HepG2 (cell line): ENCODE results near the gene CBX2. TPM values are rescaled to one million over a fixed set of nuclear protein-coding genes. Genes with fewer than 3 reads are reported as not detected.

ENCODE experiments used
- CCDC6 ChIP-seq: sonication (generic); formaldehyde crosslinking; IDR thresholded peaks from 2 replicates; pipeline ENCODE4 v1.8.1; 2022; ENCODE audit warnings: mild to moderate bottlenecking, missing genetic modification reagents, moderate library complexity
- ETV6 ChIP-seq: sonication (generic); formaldehyde crosslinking; conservative IDR thresholded peaks from 2 replicates; pipeline ENCODE4 v1.4.0; 2020; ENCODE audit warnings: missing genetic modification reagents
- HCFC1 ChIP-seq: fragments of 150-350 bp; IDR thresholded peaks from 2 replicates; pipeline ENCODE4 v1.6.1; 2014; ENCODE audit warnings: low read depth, low read length
- HMG20B ChIP-seq: conservative IDR thresholded peaks from 2 replicates; pipeline ENCODE4 v1.6.1; 2016; ENCODE audit warnings: missing genetic modification reagents, missing compliant biosample characterization
- NFIC ChIP-seq: IDR thresholded peaks from 2 replicates; pipeline ENCODE4 v1.6.1; 2012; ENCODE audit warnings: mild to moderate bottlenecking, low read length, inconsistent platforms
- NR2C2 ChIP-seq: sonication (generic); formaldehyde crosslinking; IDR thresholded peaks from 2 replicates; pipeline ENCODE4 v1.4.0; 2020; ENCODE audit warnings: missing genetic modification reagents, mild to moderate bottlenecking, moderate library complexity, borderline replicate concordance
- SRY ChIP-seq: sonication (generic); formaldehyde crosslinking; IDR thresholded peaks from 2 replicates; pipeline ENCODE4 v1.8.0; 2022; ENCODE audit warnings: mild to moderate bottlenecking, missing genetic modification reagents
- ZNF263 ChIP-seq: sonication (generic); formaldehyde crosslinking; IDR thresholded peaks from 2 replicates; pipeline ENCODE4 v1.4.0; 2020; ENCODE audit warnings: missing genetic modification reagents
- ZNF432 ChIP-seq: sonication (generic); formaldehyde crosslinking; IDR thresholded peaks from 2 replicates; pipeline ENCODE4 v1.5.0; 2020; ENCODE audit warnings: missing genetic modification reagents, mild to moderate bottlenecking, borderline replicate concordance
- ZNF747 ChIP-seq: sonication (generic); formaldehyde crosslinking; IDR thresholded peaks from 2 replicates; pipeline ENCODE4 v1.8.1; 2023; ENCODE audit warnings: missing genetic modification reagents, mild to moderate bottlenecking, borderline replicate concordance
- polyA plus RNA-seq, 8 experiments: library from polyadenylated mRNA; depleted of rRNA in 3 of 8; stranded (reverse) in 7 of 8; unstranded in 1 of 8; fragments of >200 nt; fragmentation: Illumina TruSeq in 4 of 8; extraction: Trizol in 4 of 8; gene quantifications; 2 replicates each; pipeline versions ENCODE4 v1.2.1 to v1.2.3, GENCODE V29; 2011 to 2016; ENCODE audit warnings: low read depth in 4 of 8, missing spikeins in 1 of 8, mixed read lengths in 1 of 8; ENCODE audit not compliant: insufficient read depth in 1 of 8
- total RNA-seq, 5 experiments: library from RNA; depleted of rRNA; stranded (reverse); fragments of >200 nt; fragmentation: Illumina TruSeq; extraction: Trizol; gene quantifications; 2 replicates each; pipeline ENCODE4 v1.2.3, GENCODE V29; 2016; ENCODE audit warnings: low read depth in 1 of 5
- TF ChIP-seq, protein P1 (sequence below): IDR thresholded peaks from 2 replicates; pipeline ENCODE4 v1.6.1; 2016; ENCODE audit warnings: low read depth, missing genetic modification reagents, missing compliant biosample characterization
- TF ChIP-seq, protein P2 (sequence below): sonication (generic); formaldehyde crosslinking; IDR thresholded peaks from 2 replicates; pipeline ENCODE4 v1.4.0; 2020; ENCODE audit warnings: missing genetic modification reagents
- TF ChIP-seq, protein P3 (sequence below): sonication (generic); formaldehyde crosslinking; IDR thresholded peaks from 2 replicates; pipeline ENCODE4 v1.4.0; 2020; ENCODE audit warnings: missing genetic modification reagents
- TF ChIP-seq, protein P4 (sequence below): sonication (generic); formaldehyde crosslinking; IDR thresholded peaks from 2 replicates; pipeline ENCODE4 v1.9.0; 2022; ENCODE audit warnings: missing genetic modification reagents, mild to moderate bottlenecking, borderline replicate concordance
- TF ChIP-seq, protein P5 (sequence below): sonication (generic); formaldehyde crosslinking; IDR thresholded peaks from 2 replicates; pipeline ENCODE4 v1.5.0; 2020; ENCODE audit warnings: missing genetic modification reagents
- TF ChIP-seq, protein P6 (sequence below): sonication (generic); formaldehyde crosslinking; IDR thresholded peaks from 2 replicates; pipeline ENCODE4 v1.9.0; 2021; ENCODE audit warnings: missing genetic modification reagents, mild to moderate bottlenecking, borderline replicate concordance

Gene CBX2
- total and polyA plus RNA-seq, 2 of the 13 experiments (the other 11 are each of a cell fraction or from before 2014, with no cell fraction given) = 14.5 to 31.1 TPM

DNA sequence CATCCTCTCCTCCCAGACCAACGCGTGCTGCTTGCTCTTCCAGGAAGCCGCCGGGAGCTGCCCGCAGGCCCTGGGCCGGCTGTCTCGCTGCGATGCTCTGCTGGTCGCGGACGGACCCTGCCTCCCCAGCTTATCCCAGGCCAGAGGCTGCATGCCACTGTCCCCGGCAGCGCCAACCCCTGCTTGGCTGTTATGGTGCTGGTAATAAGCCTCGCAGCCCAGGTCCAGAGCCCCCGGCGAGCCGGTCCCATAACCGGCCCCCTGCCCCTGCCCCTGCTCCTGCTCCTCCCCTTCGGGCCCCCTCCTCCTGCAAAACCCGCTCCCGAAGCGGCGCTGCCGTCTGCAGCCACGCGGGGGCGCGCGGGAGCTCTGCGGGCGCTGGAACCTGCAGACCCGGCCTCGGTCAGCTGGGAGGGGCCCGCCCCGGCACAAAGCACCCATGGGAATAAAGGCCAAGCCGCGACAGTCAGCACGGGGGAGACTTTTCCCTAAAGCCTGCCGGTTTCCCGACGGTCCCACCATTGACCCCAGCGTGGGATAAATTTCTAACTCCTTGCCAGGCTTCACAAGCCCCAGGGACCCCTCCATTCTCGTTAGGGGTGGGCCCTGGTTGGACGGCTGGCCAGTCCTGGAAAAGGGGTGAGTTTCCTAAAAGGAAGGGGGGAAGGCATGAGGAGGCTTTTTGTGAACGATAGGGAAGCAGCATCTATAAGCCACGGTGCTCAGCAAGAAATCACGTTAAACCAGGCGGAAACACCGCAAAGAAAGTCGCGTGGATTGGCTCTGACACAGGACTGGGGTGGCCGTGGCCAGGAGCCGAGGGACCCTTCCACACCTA lies 36.0 kb upstream of the CBX2 start (continued):
- TF ChIP-seq, protein P1, sequence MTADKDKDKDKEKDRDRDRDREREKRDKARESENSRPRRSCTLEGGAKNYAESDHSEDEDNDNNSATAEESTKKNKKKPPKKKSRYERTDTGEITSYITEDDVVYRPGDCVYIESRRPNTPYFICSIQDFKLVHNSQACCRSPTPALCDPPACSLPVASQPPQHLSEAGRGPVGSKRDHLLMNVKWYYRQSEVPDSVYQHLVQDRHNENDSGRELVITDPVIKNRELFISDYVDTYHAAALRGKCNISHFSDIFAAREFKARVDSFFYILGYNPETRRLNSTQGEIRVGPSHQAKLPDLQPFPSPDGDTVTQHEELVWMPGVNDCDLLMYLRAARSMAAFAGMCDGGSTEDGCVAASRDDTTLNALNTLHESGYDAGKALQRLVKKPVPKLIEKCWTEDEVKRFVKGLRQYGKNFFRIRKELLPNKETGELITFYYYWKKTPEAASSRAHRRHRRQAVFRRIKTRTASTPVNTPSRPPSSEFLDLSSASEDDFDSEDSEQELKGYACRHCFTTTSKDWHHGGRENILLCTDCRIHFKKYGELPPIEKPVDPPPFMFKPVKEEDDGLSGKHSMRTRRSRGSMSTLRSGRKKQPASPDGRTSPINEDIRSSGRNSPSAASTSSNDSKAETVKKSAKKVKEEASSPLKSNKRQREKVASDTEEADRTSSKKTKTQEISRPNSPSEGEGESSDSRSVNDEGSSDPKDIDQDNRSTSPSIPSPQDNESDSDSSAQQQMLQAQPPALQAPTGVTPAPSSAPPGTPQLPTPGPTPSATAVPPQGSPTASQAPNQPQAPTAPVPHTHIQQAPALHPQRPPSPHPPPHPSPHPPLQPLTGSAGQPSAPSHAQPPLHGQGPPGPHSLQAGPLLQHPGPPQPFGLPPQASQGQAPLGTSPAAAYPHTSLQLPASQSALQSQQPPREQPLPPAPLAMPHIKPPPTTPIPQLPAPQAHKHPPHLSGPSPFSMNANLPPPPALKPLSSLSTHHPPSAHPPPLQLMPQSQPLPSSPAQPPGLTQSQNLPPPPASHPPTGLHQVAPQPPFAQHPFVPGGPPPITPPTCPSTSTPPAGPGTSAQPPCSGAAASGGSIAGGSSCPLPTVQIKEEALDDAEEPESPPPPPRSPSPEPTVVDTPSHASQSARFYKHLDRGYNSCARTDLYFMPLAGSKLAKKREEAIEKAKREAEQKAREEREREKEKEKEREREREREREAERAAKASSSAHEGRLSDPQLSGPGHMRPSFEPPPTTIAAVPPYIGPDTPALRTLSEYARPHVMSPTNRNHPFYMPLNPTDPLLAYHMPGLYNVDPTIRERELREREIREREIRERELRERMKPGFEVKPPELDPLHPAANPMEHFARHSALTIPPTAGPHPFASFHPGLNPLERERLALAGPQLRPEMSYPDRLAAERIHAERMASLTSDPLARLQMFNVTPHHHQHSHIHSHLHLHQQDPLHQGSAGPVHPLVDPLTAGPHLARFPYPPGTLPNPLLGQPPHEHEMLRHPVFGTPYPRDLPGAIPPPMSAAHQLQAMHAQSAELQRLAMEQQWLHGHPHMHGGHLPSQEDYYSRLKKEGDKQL = 0 out of 2 replicates have a peak, but pooled peaks have one; percentile 23
- TF ChIP-seq ZNF263 (CRISPR knock-in tag) = peak; percentile 94
- 0 out of 2 replicates have a peak, but pooled peaks have one; percentile 81 for TF ChIP-seq ZNF747
- TF ChIP-seq CCDC6 = no peak
- no peak for TF ChIP-seq HMG20B
- TF ChIP-seq, protein P2, sequence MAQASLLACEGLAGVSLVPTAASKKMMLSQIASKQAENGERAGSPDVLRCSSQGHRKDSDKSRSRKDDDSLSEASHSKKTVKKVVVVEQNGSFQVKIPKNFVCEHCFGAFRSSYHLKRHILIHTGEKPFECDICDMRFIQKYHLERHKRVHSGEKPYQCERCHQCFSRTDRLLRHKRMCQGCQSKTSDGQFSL = peak; percentile 87
- no peak for TF ChIP-seq ETV6 (CRISPR knock-in tag)
- 0 out of 2 replicates have a peak, but pooled peaks have one; percentile 9 for TF ChIP-seq SRY (CRISPR knock-in tag)
- TF ChIP-seq, protein P3, sequence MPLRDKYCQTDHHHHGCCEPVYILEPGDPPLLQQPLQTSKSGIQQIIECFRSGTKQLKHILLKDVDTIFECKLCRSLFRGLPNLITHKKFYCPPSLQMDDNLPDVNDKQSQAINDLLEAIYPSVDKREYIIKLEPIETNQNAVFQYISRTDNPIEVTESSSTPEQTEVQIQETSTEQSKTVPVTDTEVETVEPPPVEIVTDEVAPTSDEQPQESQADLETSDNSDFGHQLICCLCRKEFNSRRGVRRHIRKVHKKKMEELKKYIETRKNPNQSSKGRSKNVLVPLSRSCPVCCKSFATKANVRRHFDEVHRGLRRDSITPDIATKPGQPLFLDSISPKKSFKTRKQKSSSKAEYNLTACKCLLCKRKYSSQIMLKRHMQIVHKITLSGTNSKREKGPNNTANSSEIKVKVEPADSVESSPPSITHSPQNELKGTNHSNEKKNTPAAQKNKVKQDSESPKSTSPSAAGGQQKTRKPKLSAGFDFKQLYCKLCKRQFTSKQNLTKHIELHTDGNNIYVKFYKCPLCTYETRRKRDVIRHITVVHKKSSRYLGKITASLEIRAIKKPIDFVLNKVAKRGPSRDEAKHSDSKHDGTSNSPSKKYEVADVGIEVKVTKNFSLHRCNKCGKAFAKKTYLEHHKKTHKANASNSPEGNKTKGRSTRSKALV (CRISPR knock-in tag) = peak; percentile 95
- TF ChIP-seq, protein P4, sequence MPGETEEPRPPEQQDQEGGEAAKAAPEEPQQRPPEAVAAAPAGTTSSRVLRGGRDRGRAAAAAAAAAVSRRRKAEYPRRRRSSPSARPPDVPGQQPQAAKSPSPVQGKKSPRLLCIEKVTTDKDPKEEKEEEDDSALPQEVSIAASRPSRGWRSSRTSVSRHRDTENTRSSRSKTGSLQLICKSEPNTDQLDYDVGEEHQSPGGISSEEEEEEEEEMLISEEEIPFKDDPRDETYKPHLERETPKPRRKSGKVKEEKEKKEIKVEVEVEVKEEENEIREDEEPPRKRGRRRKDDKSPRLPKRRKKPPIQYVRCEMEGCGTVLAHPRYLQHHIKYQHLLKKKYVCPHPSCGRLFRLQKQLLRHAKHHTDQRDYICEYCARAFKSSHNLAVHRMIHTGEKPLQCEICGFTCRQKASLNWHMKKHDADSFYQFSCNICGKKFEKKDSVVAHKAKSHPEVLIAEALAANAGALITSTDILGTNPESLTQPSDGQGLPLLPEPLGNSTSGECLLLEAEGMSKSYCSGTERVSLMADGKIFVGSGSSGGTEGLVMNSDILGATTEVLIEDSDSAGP (CRISPR knock-in tag) = peak; percentile 82
- TF ChIP-seq HCFC1 = no peak
- TF ChIP-seq, protein P5, sequence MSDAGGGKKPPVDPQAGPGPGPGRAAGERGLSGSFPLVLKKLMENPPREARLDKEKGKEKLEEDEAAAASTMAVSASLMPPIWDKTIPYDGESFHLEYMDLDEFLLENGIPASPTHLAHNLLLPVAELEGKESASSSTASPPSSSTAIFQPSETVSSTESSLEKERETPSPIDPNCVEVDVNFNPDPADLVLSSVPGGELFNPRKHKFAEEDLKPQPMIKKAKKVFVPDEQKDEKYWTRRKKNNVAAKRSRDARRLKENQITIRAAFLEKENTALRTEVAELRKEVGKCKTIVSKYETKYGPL (CRISPR knock-in tag) = no peak
- no peak for TF ChIP-seq ZNF432 (CRISPR knock-in tag)
- no peak for TF ChIP-seq NFIC
- TF ChIP-seq NR2C2 (CRISPR knock-in tag) = peak; percentile 23; the same call in 1 of the 2 replicates
- TF ChIP-seq, protein P6, sequence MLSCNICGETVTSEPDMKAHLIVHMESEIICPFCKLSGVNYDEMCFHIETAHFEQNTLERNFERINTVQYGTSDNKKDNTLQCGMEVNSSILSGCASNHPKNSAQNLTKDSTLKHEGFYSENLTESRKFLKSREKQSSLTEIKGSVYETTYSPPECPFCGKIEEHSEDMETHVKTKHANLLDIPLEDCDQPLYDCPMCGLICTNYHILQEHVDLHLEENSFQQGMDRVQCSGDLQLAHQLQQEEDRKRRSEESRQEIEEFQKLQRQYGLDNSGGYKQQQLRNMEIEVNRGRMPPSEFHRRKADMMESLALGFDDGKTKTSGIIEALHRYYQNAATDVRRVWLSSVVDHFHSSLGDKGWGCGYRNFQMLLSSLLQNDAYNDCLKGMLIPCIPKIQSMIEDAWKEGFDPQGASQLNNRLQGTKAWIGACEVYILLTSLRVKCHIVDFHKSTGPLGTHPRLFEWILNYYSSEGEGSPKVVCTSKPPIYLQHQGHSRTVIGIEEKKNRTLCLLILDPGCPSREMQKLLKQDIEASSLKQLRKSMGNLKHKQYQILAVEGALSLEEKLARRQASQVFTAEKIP (CRISPR knock-in tag) = no peak
